HepG2 (cell line): ENCODE results near the gene GABRP. TPM values are rescaled to one million over a fixed set of nuclear protein-coding genes. Genes with fewer than 3 reads are reported as not detected.

Experiments used
- ATAC-seq: fragments of 200-7000 bp; cut with Tn5 transposase; 3 replicates; pipeline ENCODE4 v1.9.1; 2020; ENCODE audit warnings: mild to moderate bottlenecking, moderate library complexity
- BruUV-seq: library from RNA; stranded (reverse); fragments of 400-500 nt; replicated peaks from 2 replicates; lab custom pipeline; 2021; lab: Mats Ljungman, UMichigan
- CTCF ChIA-PET: fragments of 300-600 bp; formaldehyde crosslinking; extraction: SDS; loops from one replicate; lab custom pipeline; 2021; ENCODE audit warnings: low total read pairs, inconsistent platforms, low intra/inter-chr PET ratio; lab: Yijun Ruan, JAX
- POLR2A ChIA-PET: fragments of 350-600 bp; sonication (Branson Sonifier 250); formaldehyde crosslinking; loops from one replicate; lab custom pipeline; 2020; ENCODE audit warnings: antibody characterized with exemption, inconsistent platforms; lab: Yijun Ruan, JAX
- DNase-seq: peaks from one replicate; pipeline ENCODE4 v3.0.0-alpha.2; 2015; ENCODE audit warnings: low spot score
- FAIRE-seq: peaks from 3 replicates; lab custom pipeline; 2011; peaks lifted over from hg19 to GRCh38; lab: Jason Lieb, UNC
- H2AFZ ChIP-seq: one replicate; pipeline ENCODE4 v1.6.1; 2011; ENCODE audit warnings: low read length, inconsistent platforms
- H3K27ac ChIP-seq: fragments of 300-600 bp; 3 replicates; pipeline ENCODE4 v1.8.0; 2011; ENCODE audit warnings: mixed run types, mild to moderate bottlenecking, mixed read lengths, low read length, inconsistent platforms; ENCODE audit not compliant: insufficient read depth; ENCODE audit errors: extremely low read length
- H3K27me3 ChIP-seq, 2 experiments: fragments of 200-600 bp in 1 of 2; 2 replicates in 1 of 2; 3 replicates in 1 of 2; pipeline versions ENCODE4 v1.6.0 to v1.8.0; 2011; ENCODE audit warnings: low read length in 2 of 2, mild to moderate bottlenecking in 2 of 2, moderate library complexity in 2 of 2, inconsistent platforms in 1 of 2; ENCODE audit not compliant: insufficient read depth in 2 of 2, control insufficient read depth in 1 of 2
- H3K36me3 ChIP-seq, 2 experiments: fragments of 200-600 bp in 1 of 2; replicated peaks in 1 of 2; 2 replicates in 1 of 2; 3 replicates in 1 of 2; pipeline versions ENCODE4 v1.5.1 to v1.8.0; 2011; ENCODE audit warnings: low read length in 2 of 2, inconsistent platforms in 1 of 2; ENCODE audit not compliant: insufficient read depth in 2 of 2, control insufficient read depth in 1 of 2
- H3K4me1 ChIP-seq: 2 replicates; pipeline ENCODE4 v1.5.1; 2012; ENCODE audit warnings: low read length, inconsistent platforms; ENCODE audit not compliant: insufficient read depth
- H3K4me2 ChIP-seq: 2 replicates; pipeline ENCODE4 v1.6.0; 2011; ENCODE audit warnings: low read depth, low read length, inconsistent platforms
- H3K4me3 ChIP-seq, 3 experiments: fragments of 200-600 bp in 1 of 3; sonication (generic), shearing (Covaris generic) in 1 of 3; replicated peaks in 1 of 3; 2 replicates each; pipeline ENCODE4 v1.5.1; 2011 to 2016; ENCODE audit warnings: low read length in 3 of 3, inconsistent platforms in 2 of 3, low read depth in 2 of 3, mild to moderate bottlenecking in 2 of 3, control low read depth in 1 of 3, mixed read lengths in 1 of 3; ENCODE audit not compliant: insufficient read depth in 1 of 3
- H3K79me2 ChIP-seq: one replicate; pipeline ENCODE4 v1.6.1; 2011; ENCODE audit warnings: low read length, inconsistent platforms; ENCODE audit not compliant: insufficient read depth
- H3K9ac ChIP-seq: 2 replicates; pipeline ENCODE4 v1.6.0; 2011; ENCODE audit warnings: mild to moderate bottlenecking, low read depth, low read length, inconsistent platforms; ENCODE audit not compliant: insufficient read depth
- H3K9me3 ChIP-seq: 2 replicates; pipeline ENCODE4 v1.5.1; 2012; ENCODE audit warnings: mild to moderate bottlenecking, low read length
- H4K20me1 ChIP-seq: 2 replicates; pipeline ENCODE4 v1.6.0; 2011; ENCODE audit warnings: inconsistent platforms, mild to moderate bottlenecking, low read length, moderate library complexity; ENCODE audit not compliant: insufficient read depth
- ARID2 ChIP-seq: sonication (generic); formaldehyde crosslinking; IDR thresholded peaks from 2 replicates; pipeline ENCODE4 v1.8.1; 2022; ENCODE audit warnings: mild to moderate bottlenecking, missing genetic modification reagents, borderline replicate concordance
- BCLAF1 ChIP-seq: fragments of 450-650 bp; IDR thresholded peaks from 2 replicates; pipeline ENCODE4 v1.6.1; 2017; ENCODE audit warnings: mild to moderate bottlenecking
- ELK4 ChIP-seq: sonication (generic); formaldehyde crosslinking; IDR thresholded peaks from 2 replicates; pipeline ENCODE4 v1.9.0; 2021; ENCODE audit warnings: missing genetic modification reagents, borderline replicate concordance
- HES4 ChIP-seq: sonication (generic); formaldehyde crosslinking; IDR thresholded peaks from 2 replicates; pipeline ENCODE4 v1.9.0; 2021; ENCODE audit warnings: mild to moderate bottlenecking, missing genetic modification reagents, borderline replicate concordance
- HIC2 ChIP-seq: sonication (generic); formaldehyde crosslinking; IDR thresholded peaks from 2 replicates; pipeline ENCODE4 v1.9.0; 2022; ENCODE audit warnings: low read depth, missing genetic modification reagents
- KDM4B ChIP-seq: sonication (generic); formaldehyde crosslinking; IDR thresholded peaks from 2 replicates; pipeline ENCODE4 v1.4.0; 2020; ENCODE audit warnings: missing genetic modification reagents
- SAFB2 ChIP-seq: sonication (generic); formaldehyde crosslinking; IDR thresholded peaks from 2 replicates; pipeline ENCODE4 v1.5.1; 2020; ENCODE audit warnings: missing genetic modification reagents, low read depth, mild to moderate bottlenecking, borderline replicate concordance
- SP5 ChIP-seq: IDR thresholded peaks from 2 replicates; pipeline ENCODE4 v1.6.1; 2016; ENCODE audit warnings: low read depth, borderline replicate concordance
- SRF ChIP-seq: IDR thresholded peaks from 2 replicates; pipeline ENCODE4 v1.6.1; 2011; ENCODE audit warnings: mild to moderate bottlenecking, low read depth, low read length, moderate library complexity
- ZBTB20 ChIP-seq: sonication (generic); formaldehyde crosslinking; IDR thresholded peaks from 2 replicates; pipeline ENCODE4 v1.8.1; 2023; ENCODE audit warnings: missing genetic modification reagents, low read depth, mild to moderate bottlenecking, borderline replicate concordance
- ZNF850 ChIP-seq: sonication (generic); formaldehyde crosslinking; conservative IDR thresholded peaks from 2 replicates; pipeline ENCODE4 v1.9.0; 2021; ENCODE audit warnings: mild to moderate bottlenecking, missing genetic modification reagents
- WGBS: methylation state at CpG from one replicate; pipeline ENCODE4 v1.1.6; 2017; ENCODE audit warnings: low lambda C conversion rate; 5-methylcytosine and 5-hydroxymethylcytosine counted together
- in situ Hi-C: cut with HindIII; loops from 2 replicates; pipeline ENCODE4 v1.10.0; 2017; ENCODE audit warnings: low pct_unique_long_range_greater_than_20kb; ENCODE audit not compliant: extremely low pct_ligation_motif_present
- intact Hi-C: fragments of 100-400 bp; cut with micrococcal nuclease; formaldehyde crosslinking; loops from one replicate; pipeline ENCODE4 v1.10.0; 2022; ENCODE audit not compliant: unreplicated experiment
- polyA plus RNA-seq, 8 experiments: library from polyadenylated mRNA; depleted of rRNA in 3 of 8; stranded (reverse) in 7 of 8; unstranded in 1 of 8; fragments of >200 nt; fragmentation: Illumina TruSeq in 4 of 8; extraction: Trizol in 4 of 8; gene quantifications; 2 replicates each; pipeline versions ENCODE4 v1.2.1 to v1.2.3, GENCODE V29; 2011 to 2016; ENCODE audit warnings: low read depth in 4 of 8, missing spikeins in 1 of 8, mixed read lengths in 1 of 8; ENCODE audit not compliant: insufficient read depth in 1 of 8
- total RNA-seq, 5 experiments: library from RNA; depleted of rRNA; stranded (reverse); fragments of >200 nt; fragmentation: Illumina TruSeq; extraction: Trizol; gene quantifications; 2 replicates each; pipeline ENCODE4 v1.2.3, GENCODE V29; 2016; ENCODE audit warnings: low read depth in 1 of 5
- TF ChIP-seq, protein P1 (sequence below): sonication (generic); formaldehyde crosslinking; IDR thresholded peaks from 2 replicates; pipeline ENCODE4 v1.5.0; 2020; ENCODE audit warnings: missing genetic modification reagents

GABRP gene
- total and polyA plus RNA-seq, 2 of the 13 experiments (the other 11 are each of a cell fraction or from before 2014, with no cell fraction given): not detected

- Histone ChIP-seq H3K4me3 (no peak overlapping the region), H3K36me3 (no peaks in the 10 kb centered on the region), H3K4me1 (no peaks in the 10 kb centered on the region), H3K4me2 (no peak overlapping the region), H3K9ac (no peak overlapping the region), H3K27me3 (no peaks in the 10 kb centered on the region)
- intact Hi-C loops: no loop called here
- FAIRE-seq (no peak), DNase-seq (no peak)
- TF ChIP-seq ZNF850 (CRISPR knock-in tag) (0 out of 2 replicates have a peak, but pooled peaks have one; percentile 46), SRF (no peak)
- TF ChIP-seq, all 625 proteins: peak for 1
- ChIA-PET CTCF (no interaction called here), POLR2A (no interaction called here)
- 0% methylated on average over 2 of the region's 2 CpGs for WGBS
- in situ Hi-C loops: no loop called here
- Histone ChIP-seq H3K9me3 (peaks cover 4% of the 10 kb centered on the region; the same call in 1 of the 2 replicates), H3K79me2 (no peaks in the 10 kb centered on the region), H4K20me1 (no peaks in the 10 kb centered on the region), H3K27ac (no peak overlapping the region), H2AFZ (no peak overlapping the region)
- ATAC-seq: no peak
- no TSS peak for BruUV-seq
Observed at GRCh38 chr5:170826117-170826516, 42.6 kb downstream of the GABRP start.

- POLR2A ChIA-PET: no interaction called here
- CTCF ChIA-PET: no interaction called here
- Histone ChIP-seq H3K36me3 (no peaks in the 10 kb centered on the region), H3K27me3 (no peaks in the 10 kb centered on the region), H4K20me1 (no peaks in the 10 kb centered on the region), H3K79me2 (no peaks in the 10 kb centered on the region), H3K9ac (no peak overlapping the region), H2AFZ (no peak overlapping the region), H3K4me1 (no peaks in the 10 kb centered on the region), H3K4me2 (no peak overlapping the region), H3K9me3 (no peaks in the 10 kb centered on the region), H3K4me3 (no peak overlapping the region), H3K27ac (no peak overlapping the region)
- 19% methylated on average over 7 of the region's 7 CpGs for WGBS
- BruUV-seq: no TSS peak
- in situ Hi-C loops: no loop called here
- DNase-seq (no peak), ATAC-seq (no peak), FAIRE-seq (no peak)
- intact Hi-C loops: no loop called here
- TF ChIP-seq HIC2: no peak
- TF ChIP-seq ELK4: no peak
- no peak for TF ChIP-seq ZBTB20 (CRISPR knock-in tag)
- TF ChIP-seq ARID2 (CRISPR knock-in tag): no peak
- TF ChIP-seq KDM4B: no peak
- TF ChIP-seq HES4 (CRISPR knock-in tag): no peak
- TF ChIP-seq BCLAF1: no peak
- TF ChIP-seq, protein P1, sequence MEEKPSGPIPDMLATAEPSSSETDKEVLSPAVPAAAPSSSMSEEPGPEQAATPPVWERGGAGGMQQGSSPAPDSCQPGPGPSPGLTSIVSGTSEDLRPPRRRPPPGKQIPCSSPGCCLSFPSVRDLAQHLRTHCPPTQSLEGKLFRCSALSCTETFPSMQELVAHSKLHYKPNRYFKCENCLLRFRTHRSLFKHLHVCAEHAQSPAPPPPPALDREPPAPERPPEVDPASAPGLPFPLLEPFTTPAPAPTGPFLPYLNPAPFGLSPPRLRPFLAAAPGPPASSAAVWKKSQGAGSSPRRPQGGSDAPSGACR: no peak
- no peak for TF ChIP-seq SP5 (CRISPR knock-in tag)
- no peak for TF ChIP-seq SAFB2 (CRISPR knock-in tag)
Observed at GRCh38 chr5:170832241-170832640, 48.7 kb downstream of the GABRP start.
